Measurements from ENCODE around the gene CD38.

Gene CD38

DNA sequence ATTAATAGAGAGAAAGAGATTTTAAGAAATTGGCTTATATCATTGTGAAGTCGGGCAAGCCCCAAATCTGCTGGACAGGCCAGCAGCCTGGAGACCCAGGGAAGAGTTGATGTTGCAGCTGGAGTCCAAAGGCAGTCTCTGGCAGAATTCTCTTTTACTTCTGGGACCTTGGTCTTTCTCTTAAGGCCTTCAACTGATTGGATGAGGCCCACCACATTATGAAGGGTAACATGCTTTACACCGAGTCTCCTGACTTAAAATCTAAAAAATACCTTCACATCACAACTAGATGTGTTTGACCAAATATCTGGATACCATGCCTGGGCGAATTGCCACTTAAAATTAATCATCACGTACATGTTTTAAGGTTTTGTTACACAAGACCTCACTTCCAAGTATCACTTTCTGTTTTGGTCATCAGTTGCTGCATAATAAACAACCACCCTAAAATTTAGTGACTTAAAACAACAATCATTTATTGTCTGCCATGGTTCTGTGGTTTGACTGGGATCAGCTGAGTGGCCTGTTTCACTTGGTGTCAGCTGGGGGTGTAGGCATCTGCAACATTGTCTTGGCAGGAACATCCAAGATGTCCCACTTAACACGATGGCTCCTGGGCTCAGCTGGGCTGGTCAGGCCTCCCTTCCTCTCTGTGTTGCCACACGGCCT is 3.4 kb downstream of the CD38 start:
- TF ChIP-seq, protein P1, sequence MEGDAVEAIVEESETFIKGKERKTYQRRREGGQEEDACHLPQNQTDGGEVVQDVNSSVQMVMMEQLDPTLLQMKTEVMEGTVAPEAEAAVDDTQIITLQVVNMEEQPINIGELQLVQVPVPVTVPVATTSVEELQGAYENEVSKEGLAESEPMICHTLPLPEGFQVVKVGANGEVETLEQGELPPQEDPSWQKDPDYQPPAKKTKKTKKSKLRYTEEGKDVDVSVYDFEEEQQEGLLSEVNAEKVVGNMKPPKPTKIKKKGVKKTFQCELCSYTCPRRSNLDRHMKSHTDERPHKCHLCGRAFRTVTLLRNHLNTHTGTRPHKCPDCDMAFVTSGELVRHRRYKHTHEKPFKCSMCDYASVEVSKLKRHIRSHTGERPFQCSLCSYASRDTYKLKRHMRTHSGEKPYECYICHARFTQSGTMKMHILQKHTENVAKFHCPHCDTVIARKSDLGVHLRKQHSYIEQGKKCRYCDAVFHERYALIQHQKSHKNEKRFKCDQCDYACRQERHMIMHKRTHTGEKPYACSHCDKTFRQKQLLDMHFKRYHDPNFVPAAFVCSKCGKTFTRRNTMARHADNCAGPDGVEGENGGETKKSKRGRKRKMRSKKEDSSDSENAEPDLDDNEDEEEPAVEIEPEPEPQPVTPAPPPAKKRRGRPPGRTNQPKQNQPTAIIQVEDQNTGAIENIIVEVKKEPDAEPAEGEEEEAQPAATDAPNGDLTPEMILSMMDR (IDR thresholded peaks at IDR 0.05; ENCODE audit: low read depth, low read length, missing control alignments): no peak
- H3K4me3 ChIP-seq (replicated peaks; ENCODE audit: low read depth, low read length): no peak overlapping the region
- no peak for DNase-seq (ENCODE audit: extremely low read depth, low read depth)

DNA sequence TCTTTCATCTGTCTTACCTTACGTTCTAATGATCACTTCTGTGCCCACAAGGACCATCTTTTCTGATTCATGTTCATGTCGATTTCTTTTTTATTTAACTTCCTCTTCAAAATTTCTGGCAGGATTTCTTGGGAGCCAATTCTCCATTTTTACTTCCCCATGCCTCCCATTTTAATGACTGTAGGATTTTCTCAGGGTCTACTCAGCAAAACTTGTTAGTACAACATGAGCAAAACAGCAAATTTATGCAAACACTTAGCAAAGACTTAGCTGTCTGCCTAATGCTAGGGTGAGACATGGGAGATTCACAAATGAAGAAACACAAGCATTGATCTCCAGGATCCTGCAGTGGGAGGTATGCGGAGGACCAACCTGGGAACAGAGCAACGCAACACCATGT is 5.5 kb downstream of the CD38 start:
- TF ChIP-seq, protein P1 (IDR thresholded peaks at IDR 0.05; ENCODE audit: low read depth, low read length, missing control alignments): no peak
- no peak overlapping the region for H3K4me3 ChIP-seq (replicated peaks; ENCODE audit: low read depth, low read length)
- no peak for DNase-seq (ENCODE audit: extremely low read depth, low read depth)

DNA sequence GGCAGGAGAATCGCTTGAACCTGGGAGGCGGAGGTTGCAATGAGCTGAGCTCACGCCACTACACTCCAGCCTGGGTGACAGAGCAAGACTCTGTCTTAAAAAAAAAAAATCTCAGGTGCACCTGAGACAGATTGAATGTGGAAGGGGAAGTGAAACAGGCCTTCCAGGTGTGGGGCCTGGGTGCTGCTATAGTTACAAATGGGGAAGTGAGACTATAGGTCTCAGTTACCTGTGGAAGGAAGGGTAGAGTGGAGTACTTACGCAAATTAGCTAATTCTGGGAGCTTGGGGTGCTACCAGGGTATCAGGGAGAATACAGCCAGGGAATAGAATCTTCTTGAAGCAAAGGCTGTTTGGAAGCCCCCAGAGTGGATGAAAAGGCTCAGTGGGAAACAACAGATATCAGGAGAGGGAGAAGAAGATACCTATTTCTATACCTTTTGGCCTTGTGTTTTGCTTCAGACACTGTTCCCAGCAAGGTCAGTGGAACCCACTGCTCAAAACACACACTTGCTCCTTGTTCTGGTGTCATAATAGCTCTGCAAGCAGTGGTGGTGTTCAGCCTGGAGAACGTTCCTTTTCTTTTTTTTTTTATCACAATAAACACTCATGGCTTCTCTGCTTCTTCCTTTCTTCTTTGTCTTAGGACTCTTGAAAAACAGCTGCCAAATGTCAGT is 7.0 kb downstream of the CD38 start:
- DNase-seq (ENCODE audit: extremely low read depth, low read depth): no peak
- H3K4me3 ChIP-seq (replicated peaks; ENCODE audit: low read depth, low read length): no peak overlapping the region
- TF ChIP-seq, protein P1 (IDR thresholded peaks at IDR 0.05; ENCODE audit: low read depth, low read length, missing control alignments): no peak

DNA sequence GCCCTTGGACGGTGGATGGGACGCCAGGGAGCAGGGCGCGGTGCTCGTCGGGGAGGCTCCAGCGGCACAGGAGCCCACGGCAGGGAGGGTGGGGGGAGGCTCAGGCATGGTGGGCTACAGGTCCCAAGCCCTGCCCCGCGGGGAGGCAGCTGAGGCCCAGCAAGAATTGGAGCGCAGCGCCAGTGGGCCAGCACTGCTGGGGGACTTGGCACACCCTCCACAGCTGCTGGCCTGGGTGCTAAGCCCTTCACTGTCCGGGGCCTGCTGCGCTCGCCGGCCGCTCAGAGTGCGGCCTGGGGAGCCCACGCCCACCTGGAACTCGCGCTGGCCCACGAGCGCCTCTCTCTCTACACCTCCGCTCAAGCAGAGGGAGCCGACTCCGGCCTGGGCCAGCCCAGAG is 8.6 kb downstream of the CD38 start:
- TF ChIP-seq, protein P1 (IDR thresholded peaks at IDR 0.05; ENCODE audit: low read depth, low read length, missing control alignments): no peak
- DNase-seq (ENCODE audit: extremely low read depth, low read depth): no peak
- no peak overlapping the region for H3K4me3 ChIP-seq (replicated peaks; ENCODE audit: low read depth, low read length)

DNA sequence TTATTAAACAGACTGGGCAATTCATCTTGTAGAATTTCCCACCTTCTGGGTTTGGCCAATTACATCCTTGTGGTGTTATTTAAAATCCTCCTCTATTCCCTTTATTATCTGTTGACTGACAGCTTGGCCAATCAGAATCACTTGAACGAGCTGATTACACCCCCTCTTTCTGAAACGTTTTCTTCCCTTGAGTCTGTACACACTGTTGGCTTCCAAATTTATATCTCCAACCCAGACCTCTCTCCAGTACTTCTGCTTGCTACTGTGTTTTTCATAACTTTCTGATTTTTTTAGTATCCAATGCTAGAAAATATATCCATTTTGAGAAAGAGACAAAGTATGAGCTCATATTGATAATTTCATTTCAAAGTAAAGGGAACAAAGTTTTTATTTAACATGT is 14.8 kb downstream of the CD38 start:
- TF ChIP-seq, protein P1 (IDR thresholded peaks at IDR 0.05; ENCODE audit: low read depth, low read length, missing control alignments): no peak
- no peak for DNase-seq (ENCODE audit: extremely low read depth, low read depth)
- H3K4me3 ChIP-seq (replicated peaks; ENCODE audit: low read depth, low read length): no peak overlapping the region

DNA sequence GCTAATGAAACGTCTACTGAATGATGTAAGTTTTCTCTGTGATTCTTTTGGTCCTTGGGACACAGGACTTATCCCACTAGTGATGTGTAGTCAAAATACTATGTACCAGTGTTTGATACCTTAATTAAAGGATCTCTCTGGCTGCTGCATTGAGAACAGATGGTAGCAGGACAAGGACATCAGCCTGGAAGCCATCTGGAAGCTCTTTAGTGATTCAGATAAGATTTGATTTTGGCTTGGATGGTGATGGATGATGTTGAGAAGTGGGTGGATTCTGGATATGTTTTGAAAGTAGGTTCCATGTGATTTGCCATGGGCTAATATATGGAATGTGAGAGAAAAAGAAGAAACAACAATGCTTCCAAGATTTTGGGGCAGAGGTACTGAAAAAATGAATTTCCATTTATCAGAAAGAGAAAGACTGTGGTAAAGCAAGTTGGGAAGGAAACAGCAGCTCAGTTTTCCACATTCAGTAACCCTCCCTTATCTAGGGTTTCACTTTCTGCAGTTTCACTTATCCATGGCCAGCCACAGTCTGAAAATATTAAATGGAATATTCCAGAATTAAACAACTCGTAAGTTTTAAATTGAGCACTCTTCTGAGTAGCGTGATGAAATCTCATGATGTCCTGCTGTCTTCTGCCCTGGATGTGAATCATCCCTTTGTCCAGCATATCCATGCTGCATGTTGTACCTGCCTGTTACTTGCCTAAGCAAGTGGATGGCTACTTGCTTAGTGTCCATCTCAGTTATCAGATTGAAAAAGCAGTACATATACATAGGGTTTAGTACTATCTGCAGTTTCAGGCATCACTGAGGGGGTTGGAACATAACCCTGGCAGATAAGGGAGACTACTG is 15.6 kb downstream of the CD38 start:
- H3K4me3 ChIP-seq (replicated peaks; ENCODE audit: low read depth, low read length): no peak overlapping the region
- no peak for DNase-seq (ENCODE audit: extremely low read depth, low read depth)
- TF ChIP-seq, protein P1 (IDR thresholded peaks at IDR 0.05; ENCODE audit: low read depth, low read length, missing control alignments): no peak
